K562 (cell line): ENCODE data around the gene HHLA2. TPM values are rescaled to one million over a fixed set of nuclear protein-coding genes. Genes with fewer than 3 reads are reported as not detected.

Source experiments
- ATAC-seq: fragments of 200-7000 bp; cut with Tn5 transposase; 3 replicates; pipeline ENCODE4 v1.9.1; 2020; ENCODE audit warnings: moderate library complexity
- BruUV-seq: library from RNA; stranded (reverse); fragments of 400-500 nt; replicated peaks from 2 replicates; lab custom pipeline; 2021; lab: Mats Ljungman, UMichigan
- CTCF ChIA-PET: fragments of 300-600 bp; formaldehyde crosslinking; extraction: SDS; loops from one replicate; lab custom pipeline; 2021; ENCODE audit warnings: low intra/inter-chr PET ratio; lab: Yijun Ruan, JAX
- POLR2A ChIA-PET: fragments of 300-600, 350-650 bp; sonication (Branson Sonifier 250); formaldehyde crosslinking; extraction: SDS; loops from one replicate; lab custom pipeline; 2021; ENCODE audit warnings: antibody characterized with exemption, inconsistent platforms; lab: Yijun Ruan, JAX
- DNase-seq, 4 experiments: peaks; one replicate each; pipeline versions ENCODE4 v3.0.0 to v3.0.0-alpha.2; 2011 to 2018; ENCODE audit warnings: low spot score in 3 of 4, mixed read lengths in 3 of 4; ENCODE audit errors: extremely low read depth in 1 of 4
- FAIRE-seq: peaks from 2 replicates; lab custom pipeline; 2011; peaks lifted over from hg19 to GRCh38; lab: Jason Lieb, UNC
- H2AFZ ChIP-seq: 2 replicates; pipeline ENCODE4 v1.6.0; 2011; ENCODE audit warnings: low read depth, low read length, control low read depth, inconsistent platforms
- H3K27ac ChIP-seq: fragments of 200-600 bp; 3 replicates; pipeline ENCODE4 v1.8.0; 2011; ENCODE audit warnings: low read depth, mild to moderate bottlenecking, control low read depth, inconsistent platforms, low read length, moderate library complexity, mixed read lengths; ENCODE audit errors: extremely low read depth
- H3K27me3 ChIP-seq, 2 experiments: fragments of 300-600 bp in 1 of 2; 2 replicates in 1 of 2; 3 replicates in 1 of 2; pipeline versions ENCODE4 v1.6.0 to v1.8.0; 2011; ENCODE audit warnings: inconsistent platforms in 2 of 2, low read length in 2 of 2, mild to moderate bottlenecking in 1 of 2, mixed read lengths in 1 of 2, moderate library complexity in 1 of 2; ENCODE audit not compliant: control insufficient read depth in 2 of 2, insufficient read depth in 2 of 2
- H3K36me3 ChIP-seq: fragments of 300-600 bp; 3 replicates; pipeline ENCODE4 v1.8.0; 2011; ENCODE audit warnings: mild to moderate bottlenecking, low read length, inconsistent platforms; ENCODE audit not compliant: control insufficient read depth, insufficient read depth
- H3K4me1 ChIP-seq, 2 experiments: fragments of 200-600 bp in 1 of 2; replicated peaks in 1 of 2; 2 replicates in 1 of 2; 3 replicates in 1 of 2; pipeline versions ENCODE4 v1.5.1 to v1.8.0; 2011; ENCODE audit warnings: inconsistent platforms in 2 of 2, low read length in 2 of 2, mild to moderate bottlenecking in 1 of 2, mixed read lengths in 1 of 2, moderate library complexity in 1 of 2; ENCODE audit not compliant: control insufficient read depth in 2 of 2, insufficient read depth in 2 of 2
- H3K4me2 ChIP-seq: 2 replicates; pipeline ENCODE4 v1.6.1; 2011; ENCODE audit warnings: low read length, control low read depth, inconsistent platforms, mixed read lengths; ENCODE audit not compliant: insufficient read depth
- H3K4me3 ChIP-seq: fragments of 200-600 bp; sonication (generic), shearing (Covaris generic); 2 replicates; pipeline ENCODE4 v1.5.1; 2016; ENCODE audit warnings: control low read depth, inconsistent platforms
- H3K79me2 ChIP-seq: fragments of 200-600 bp; 3 replicates; pipeline ENCODE4 v1.8.0; 2011; ENCODE audit warnings: low read length, inconsistent platforms; ENCODE audit not compliant: control insufficient read depth, insufficient read depth
- H3K9ac ChIP-seq, 2 experiments: 2 replicates each; pipeline versions ENCODE4 v1.6.0 to v1.6.1; 2011; ENCODE audit warnings: low read depth in 2 of 2, low read length in 2 of 2, control low read depth in 1 of 2, inconsistent platforms in 1 of 2, mild to moderate bottlenecking in 1 of 2, mixed read lengths in 1 of 2; ENCODE audit not compliant: insufficient read depth in 1 of 2
- H3K9me1 ChIP-seq: one replicate; pipeline ENCODE4 v1.6.0; 2011; ENCODE audit warnings: inconsistent platforms, mild to moderate bottlenecking, low read length, moderate library complexity; ENCODE audit not compliant: control insufficient read depth, insufficient read depth
- H3K9me3 ChIP-seq: replicated peaks from 2 replicates; pipeline ENCODE4 v1.5.1; 2011; ENCODE audit warnings: low read depth, low read length, inconsistent platforms; ENCODE audit not compliant: control insufficient read depth, insufficient read depth
- H4K20me1 ChIP-seq: replicated peaks from 2 replicates; pipeline ENCODE4 v1.6.1; 2011; ENCODE audit warnings: low read length, inconsistent platforms, mixed read lengths; ENCODE audit not compliant: control insufficient read depth, insufficient read depth
- MEIS2 ChIP-seq: fragments of 450-650 bp; IDR thresholded peaks from 2 replicates; pipeline ENCODE4 v1.6.1; 2014; ENCODE audit warnings: mild to moderate bottlenecking; ENCODE audit not compliant: partially characterized antibody
- NFRKB ChIP-seq: fragments of 450-650 bp; IDR thresholded peaks from 2 replicates; pipeline ENCODE4 v1.6.1; 2016; ENCODE audit warnings: low read depth
- RNF219 ChIP-seq: fragments of 250-450 bp; sonication (Bioruptor Pico); IDR thresholded peaks from 2 replicates; pipeline ENCODE4 v1.5.0; 2022; ENCODE audit warnings: mild to moderate bottlenecking
- SAFB2 ChIP-seq: fragments of 200-400 bp; formaldehyde crosslinking; IDR thresholded peaks from 2 replicates; pipeline ENCODE4 v1.6.1; 2018; ENCODE audit warnings: borderline replicate concordance, low read length, low read depth, moderate library complexity; ENCODE audit not compliant: severe bottlenecking
- ZNF146 ChIP-seq: IDR thresholded peaks from one replicate; pipeline ENCODE4 v1.6.1; 2018; ENCODE audit warnings: missing compliant biosample characterization; ENCODE audit not compliant: unreplicated experiment
- ZNF696 ChIP-seq: fragments of 250-450 bp; sonication (Bioruptor Pico); conservative IDR thresholded peaks from 2 replicates; pipeline ENCODE4 v1.4.0; 2020; ENCODE audit warnings: mild to moderate bottlenecking, moderate library complexity
- WGBS: fragments of 100-300 bp; shearing (Covaris generic); methylation state at CpG from one replicate; pipeline ENCODE4 v1.1.6; 2016; ENCODE audit warnings: low coverage, mixed read lengths; ENCODE audit not compliant: insufficient coverage; ENCODE audit errors: missing lambda C conversion rate; 5-methylcytosine and 5-hydroxymethylcytosine counted together
- in situ Hi-C: fragments of 300-500 bp; cut with MboI; formaldehyde crosslinking; loops from 4 replicates; pipeline ENCODE4 v1.15.0; 2018; ENCODE audit warnings: inconsistent platforms, mixed read lengths
- intact Hi-C: fragments of 100-400 bp; cut with micrococcal nuclease; formaldehyde crosslinking; loops from 2 replicates; pipeline ENCODE4 v1.14.2; 2022
- polyA plus RNA-seq, 8 experiments: library from polyadenylated mRNA; depleted of rRNA in 4 of 8; stranded (reverse) in 5 of 8; unstranded in 3 of 8; fragments of >200 nt; fragmentation: Nextera tagmentation in 2 of 8; fragmentation: Illumina TruSeq in 1 of 8; extraction: Ambion mirVana in 2 of 8; extraction: Trizol in 1 of 8; gene quantifications; 2 replicates each; pipeline versions ENCODE4 v1.2.1 to v1.2.3, GENCODE V29; 2011 to 2014; ENCODE audit warnings: inconsistent platforms in 1 of 8, missing spikeins in 1 of 8
- total RNA-seq, 7 experiments: library from RNA; depleted of rRNA in 6 of 7; stranded (reverse); fragments of >200 nt in 6 of 7; fragmentation: Illumina TruSeq in 2 of 7; extraction: Trizol in 2 of 7; gene quantifications; 2 replicates each; pipeline versions ENCODE4 v1.2.1 to v1.2.3, GENCODE V29; 2011 to 2021; ENCODE audit warnings: low replicate concordance in 1 of 7

The HHLA2 gene
- total and polyA plus RNA-seq, 9 of the 15 experiments (the other 6 are each of a cell fraction or from before 2014, with no cell fraction given) = 0.04 TPM; not detected in 7

DNA sequence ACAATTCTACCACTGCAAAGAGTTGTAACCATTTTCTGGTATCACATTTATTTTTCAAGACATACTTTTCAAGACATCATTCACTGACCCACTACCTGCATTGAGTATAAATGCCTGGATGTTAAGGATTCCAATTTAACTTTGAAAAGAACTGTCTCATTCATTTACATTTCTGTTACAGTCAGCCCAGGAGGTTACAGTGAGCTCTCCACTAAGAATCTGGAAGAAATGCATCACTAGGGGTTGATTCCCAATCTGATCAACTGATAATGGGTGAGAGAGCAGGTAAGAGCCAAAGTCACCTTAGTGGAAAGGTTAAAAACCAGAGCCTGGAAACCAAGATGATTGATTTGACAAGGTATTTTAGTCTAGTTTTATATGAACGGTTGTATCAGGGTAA lies 81.0 kb downstream of the HHLA2 start:
- no peak overlapping the region for H3K27ac ChIP-seq
- no peaks in the 10 kb centered on the region for H3K9me1 ChIP-seq
- POLR2A ChIA-PET = no interaction called here
- TF ChIP-seq MEIS2 (no peak), NFRKB (no peak), ZNF696 (CRISPR knock-in tag) (no peak), ZNF146 (CRISPR knock-in tag) (no peak), RNF219 (CRISPR knock-in tag) (no peak), SAFB2 (no peak)
- no peak overlapping the region for H3K9ac ChIP-seq
- ATAC-seq = no peak
- intact Hi-C loops (no loop called here), in situ Hi-C loops (no loop called here)
- 8% methylated on average over 1 of the region's 1 CpG for WGBS
- CTCF ChIA-PET = no interaction called here
- no peaks in the 10 kb centered on the region for H4K20me1 ChIP-seq
- BruUV-seq = no TSS peak
- H3K36me3 ChIP-seq = no peaks in the 10 kb centered on the region
- no peak overlapping the region for H2AFZ ChIP-seq
- H3K4me3 ChIP-seq = no peak overlapping the region
- no peak overlapping the region for H3K4me2 ChIP-seq
- no peaks in the 10 kb centered on the region for H3K9me3 ChIP-seq
- FAIRE-seq = no peak
- H3K4me1 ChIP-seq = no peaks in the 10 kb centered on the region
- H3K79me2 ChIP-seq = no peaks in the 10 kb centered on the region
- no peak for DNase-seq
- H3K27me3 ChIP-seq = no peaks in the 10 kb centered on the region
